BE2C (cell line): Measurements from ENCODE around the gene MYBPC3.

Source experiments
- DNase-seq: peaks from one replicate; pipeline ENCODE4 v3.0.0-alpha.2; 2020
- H3K27me3 ChIP-seq: fragments of 250-450 bp; sonication (Bioruptor Pico); 2 replicates; pipeline ENCODE4 v1.5.1; 2020; ENCODE audit warnings: mild to moderate bottlenecking
- H3K36me3 ChIP-seq: fragments of 250-450 bp; sonication (Bioruptor Pico); 2 replicates; pipeline ENCODE4 v1.5.1; 2020; ENCODE audit warnings: mild to moderate bottlenecking
- H3K4me1 ChIP-seq: fragments of 250-450 bp; sonication (Bioruptor Pico); 2 replicates; pipeline ENCODE4 v1.5.1; 2020
- H3K4me3 ChIP-seq: 2 replicates; pipeline ENCODE4 v1.5.1; 2011; ENCODE audit warnings: low read depth, low read length
- H3K9me3 ChIP-seq: fragments of 250-450 bp; sonication (Bioruptor Pico); 2 replicates; pipeline ENCODE4 v1.5.1; 2020
- CTCF ChIP-seq: IDR thresholded peaks from 2 replicates; pipeline ENCODE4 v1.5.1; 2012; ENCODE audit warnings: mild to moderate bottlenecking, low read depth, low read length

MYBPC3 gene

DNA sequence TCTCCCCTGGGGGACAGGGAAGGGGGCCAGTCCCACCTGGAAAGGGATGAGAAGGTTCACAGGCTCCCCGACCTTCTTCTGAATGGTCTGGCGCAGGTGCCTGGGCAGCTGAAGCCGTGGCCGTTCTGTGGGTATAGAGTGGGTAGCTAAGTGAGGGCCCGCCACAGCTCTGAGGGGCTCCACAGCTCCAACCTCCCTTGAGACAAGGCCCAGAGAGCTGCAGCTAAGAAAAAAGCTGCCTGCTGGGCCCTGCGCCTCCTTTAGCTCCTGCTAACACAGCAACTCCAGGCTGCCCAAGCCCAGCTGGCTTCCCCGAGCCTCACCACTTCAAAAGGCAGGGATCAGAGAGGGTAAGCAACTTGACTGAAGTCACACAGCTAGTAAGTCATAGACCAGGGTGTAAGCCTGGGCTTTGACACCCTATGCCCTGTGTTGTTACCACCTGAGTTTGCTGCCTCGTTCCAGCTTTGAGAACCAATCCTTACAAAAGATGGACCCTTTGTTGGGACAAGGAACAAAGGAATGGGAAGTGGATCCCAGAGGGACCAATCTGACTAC is 18.5 kb downstream of the MYBPC3 start:
- no peaks in the 10 kb centered on the region for H3K9me3 ChIP-seq
- no peaks in the 10 kb centered on the region for H3K27me3 ChIP-seq
- no peak for TF ChIP-seq CTCF
- H3K36me3 ChIP-seq = no peaks in the 10 kb centered on the region
- H3K4me1 ChIP-seq = no peaks in the 10 kb centered on the region
- H3K4me3 ChIP-seq = no peak overlapping the region
- no peak for DNase-seq

GRCh38 chr11:47333526-47333845 is 19.0 kb downstream of the MYBPC3 start:
- no peaks in the 10 kb centered on the region for H3K27me3 ChIP-seq
- H3K36me3 ChIP-seq = no peaks in the 10 kb centered on the region
- TF ChIP-seq CTCF = no peak
- H3K4me1 ChIP-seq = no peaks in the 10 kb centered on the region
- no peaks in the 10 kb centered on the region for H3K9me3 ChIP-seq
- H3K4me3 ChIP-seq = no peak overlapping the region
- DNase-seq = no peak

GRCh38 chr11:47332791-47333525 is 19.5 kb downstream of the MYBPC3 start:
- TF ChIP-seq CTCF = no peak
- no peak for DNase-seq

DNA sequence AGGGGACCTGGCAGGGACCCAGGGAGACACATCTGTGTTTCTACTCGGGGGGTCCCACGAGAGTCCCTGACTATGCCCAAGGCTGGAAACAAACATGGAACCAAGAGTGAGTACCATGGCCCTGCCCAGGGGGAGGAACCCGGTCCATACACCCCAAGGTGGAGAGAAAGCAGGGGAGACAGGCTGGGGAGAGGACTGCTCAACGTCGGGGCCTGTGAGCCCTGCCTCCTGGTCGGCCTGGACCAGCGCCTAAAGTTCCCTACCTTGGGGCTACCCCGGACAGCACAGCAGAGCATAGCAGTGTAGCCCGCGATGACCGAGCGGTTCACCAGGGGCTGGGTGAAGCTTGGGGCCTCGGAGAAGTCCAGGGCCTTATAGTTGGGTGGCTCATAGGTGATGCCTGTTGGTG is 20.2 kb downstream of the MYBPC3 start:
- Histone ChIP-seq H3K9me3 (no peaks in the 10 kb centered on the region), H3K4me3 (no peak overlapping the region), H3K27me3 (no peaks in the 10 kb centered on the region), H3K4me1 (no peaks in the 10 kb centered on the region), H3K36me3 (no peaks in the 10 kb centered on the region)
- TF ChIP-seq CTCF = no peak
- no peak for DNase-seq

More at GRCh38 chr11:47332791-47333525, 19.5 kb downstream of the MYBPC3 start:
- Histone ChIP-seq H3K4me3 (no peak overlapping the region), H3K4me1 (no peaks in the 10 kb centered on the region), H3K9me3 (no peaks in the 10 kb centered on the region), H3K27me3 (no peaks in the 10 kb centered on the region), H3K36me3 (no peaks in the 10 kb centered on the region)

- no peak for TF ChIP-seq CTCF
- H3K4me1 ChIP-seq = no peaks in the 10 kb centered on the region
- DNase-seq = no peak
- H3K4me3 ChIP-seq = no peak overlapping the region
- H3K27me3 ChIP-seq = no peaks in the 10 kb centered on the region
- H3K9me3 ChIP-seq = no peaks in the 10 kb centered on the region
- no peaks in the 10 kb centered on the region for H3K36me3 ChIP-seq
Measured at GRCh38 chr11:47331454-47332302, 20.8 kb downstream of the MYBPC3 start.
